Natural killer cell (primary cell): ENCODE measurements around the gene SLC23A2. TPM values are rescaled to one million over a fixed set of nuclear protein-coding genes. Genes with fewer than 3 reads are reported as not detected.

Experiments used
- ATAC-seq, 3 donors: fragments of 150-1000 bp in 2 of 3; fragments of 200-7000 bp in 1 of 3; cut with Tn5 transposase; 1 replicate in 1 of 3; 2 replicates in 2 of 3; pipeline ENCODE4 v1.10.0; 2021; ENCODE audit warnings: mild to moderate bottlenecking in 2 of 3, moderate library complexity in 2 of 3
- DNase-seq, 2 donors: peaks; one replicate each; pipeline versions ENCODE4 v3.0.0 to v3.0.0-alpha.2; 2013 to 2021; ENCODE audit warnings: mixed read lengths in 1 of 2
- H3K27ac ChIP-seq: one replicate; pipeline ENCODE4 v1.5.1; 2013; ENCODE audit warnings: mild to moderate bottlenecking, low read length
- H3K27me3 ChIP-seq: one replicate; pipeline ENCODE4 v1.6.1; 2013; ENCODE audit warnings: low read length; ENCODE audit not compliant: control insufficient read depth, insufficient read depth
- H3K36me3 ChIP-seq: one replicate; pipeline ENCODE4 v1.6.1; 2013; ENCODE audit warnings: low read length; ENCODE audit not compliant: control insufficient read depth, insufficient read depth
- H3K4me1 ChIP-seq: one replicate; pipeline ENCODE4 v1.6.1; 2013; ENCODE audit warnings: low read length; ENCODE audit not compliant: control insufficient read depth, insufficient read depth
- H3K4me3 ChIP-seq: one replicate; pipeline ENCODE4 v1.5.1; 2013; ENCODE audit warnings: low read length
- H3K9me3 ChIP-seq: one replicate; pipeline ENCODE4 v1.6.1; 2013; ENCODE audit warnings: low read length; ENCODE audit not compliant: control insufficient read depth, insufficient read depth
- H3K27ac Mint-ChIP-seq, 2 donors: one replicate each; pipeline ENCODE4 v1.8.0; 2022; ENCODE audit warnings: mild to moderate bottlenecking in 2 of 2, mixed read lengths in 2 of 2, moderate library complexity in 1 of 2
- H3K27me3 Mint-ChIP-seq, 2 donors: one replicate each; pipeline ENCODE4 v1.8.0; 2022; ENCODE audit warnings: low read depth in 2 of 2, mixed read lengths in 2 of 2
- H3K36me3 Mint-ChIP-seq: one replicate; pipeline ENCODE4 v1.8.0; 2022; ENCODE audit warnings: mixed read lengths
- H3K4me1 Mint-ChIP-seq, 2 donors: one replicate each; pipeline ENCODE4 v1.8.0; 2022; ENCODE audit warnings: mixed read lengths in 2 of 2
- H3K4me3 Mint-ChIP-seq: one replicate; pipeline ENCODE4 v1.8.0; 2022; ENCODE audit warnings: mild to moderate bottlenecking, moderate library complexity, mixed read lengths
- H3K9me3 Mint-ChIP-seq, 2 donors: one replicate each; pipeline ENCODE4 v1.8.0; 2022; ENCODE audit warnings: mixed read lengths in 2 of 2
- WGBS: methylation state at CpG from one replicate; pipeline ENCODE4 v1.1.7; 2013; ENCODE audit warnings: missing lambda C conversion rate; ENCODE audit not compliant: insufficient coverage; 5-methylcytosine and 5-hydroxymethylcytosine counted together
- intact Hi-C: fragments of 100-400 bp; cut with micrococcal nuclease; formaldehyde crosslinking; loops from one replicate; pipeline ENCODE4 v1.14.2; 2022
- total RNA-seq, 4 donors: library from RNA; stranded (reverse); fragments of 120-200 nt in 1 of 4; gene quantifications; one replicate each; pipeline versions ENCODE4 v1.2.3 to v1.2.4, GENCODE V29; 2013 to 2022
- TF ChIP-seq, protein P1 (sequence below): fragments of 200-600 bp; IDR thresholded peaks from one replicate; pipeline ENCODE4 v1.8.0; 2022; ENCODE audit warnings: antibody characterized with exemption

Gene SLC23A2
- total RNA-seq, 3 donors from 2014 or later (not counting 1 experiment from before 2014, with no cell fraction given), result 21.8 to 31.5 (median 26.0) TPM

GRCh38 chr20:4819901-4820300 is 181.4 kb downstream of the SLC23A2 start:
- intact Hi-C loops, result no loop called here
- no peaks in the 10 kb centered on the region for H3K9me3 Mint-ChIP-seq
- H3K4me1 ChIP-seq, result peaks cover 47% of the 10 kb centered on the region
- H3K4me3 Mint-ChIP-seq, result no peak overlapping the region
- H3K4me1 Mint-ChIP-seq, result peaks cover 24 to 27% of the 10 kb centered on the region in 2 donors
- no peaks in the 10 kb centered on the region for H3K27me3 Mint-ChIP-seq
- peaks cover 13% of the 10 kb centered on the region for H3K36me3 ChIP-seq
- H3K36me3 Mint-ChIP-seq, result no peaks in the 10 kb centered on the region
- TF ChIP-seq, protein P1, sequence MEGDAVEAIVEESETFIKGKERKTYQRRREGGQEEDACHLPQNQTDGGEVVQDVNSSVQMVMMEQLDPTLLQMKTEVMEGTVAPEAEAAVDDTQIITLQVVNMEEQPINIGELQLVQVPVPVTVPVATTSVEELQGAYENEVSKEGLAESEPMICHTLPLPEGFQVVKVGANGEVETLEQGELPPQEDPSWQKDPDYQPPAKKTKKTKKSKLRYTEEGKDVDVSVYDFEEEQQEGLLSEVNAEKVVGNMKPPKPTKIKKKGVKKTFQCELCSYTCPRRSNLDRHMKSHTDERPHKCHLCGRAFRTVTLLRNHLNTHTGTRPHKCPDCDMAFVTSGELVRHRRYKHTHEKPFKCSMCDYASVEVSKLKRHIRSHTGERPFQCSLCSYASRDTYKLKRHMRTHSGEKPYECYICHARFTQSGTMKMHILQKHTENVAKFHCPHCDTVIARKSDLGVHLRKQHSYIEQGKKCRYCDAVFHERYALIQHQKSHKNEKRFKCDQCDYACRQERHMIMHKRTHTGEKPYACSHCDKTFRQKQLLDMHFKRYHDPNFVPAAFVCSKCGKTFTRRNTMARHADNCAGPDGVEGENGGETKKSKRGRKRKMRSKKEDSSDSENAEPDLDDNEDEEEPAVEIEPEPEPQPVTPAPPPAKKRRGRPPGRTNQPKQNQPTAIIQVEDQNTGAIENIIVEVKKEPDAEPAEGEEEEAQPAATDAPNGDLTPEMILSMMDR, result no peak
- no peak overlapping the region for H3K4me3 ChIP-seq
- ATAC-seq, result no peak
- no peak overlapping the region for H3K27ac Mint-ChIP-seq
- H3K27me3 ChIP-seq, result no peaks in the 10 kb centered on the region
- DNase-seq, result no peak
- H3K9me3 ChIP-seq, result no peaks in the 10 kb centered on the region
- no peak overlapping the region for H3K27ac ChIP-seq
- WGBS, result 91% methylated on average over 4 of the region's 4 CpGs

DNA sequence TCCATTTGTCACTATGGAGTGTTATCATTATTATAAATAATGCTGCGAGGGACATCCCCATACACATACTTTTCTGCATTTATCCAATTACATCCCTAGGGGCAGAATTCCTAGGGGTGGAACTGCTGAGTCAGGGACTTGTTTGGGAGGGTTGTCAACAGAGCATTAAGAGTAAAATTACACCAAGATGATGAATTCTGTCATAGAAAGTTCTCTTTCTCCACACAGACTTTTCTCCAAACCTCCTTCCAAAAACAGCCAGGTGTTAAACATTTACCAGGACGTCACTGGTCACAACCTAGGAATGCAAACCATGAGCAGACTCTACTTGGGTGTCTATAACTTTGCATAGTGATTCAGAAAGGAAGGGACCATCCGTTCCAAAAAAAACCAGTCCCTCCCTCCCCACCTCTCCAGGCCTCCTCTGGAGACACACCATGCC is 184.1 kb downstream of the SLC23A2 start:
- Mint-ChIP-seq H3K4me3 (no peak overlapping the region), H3K27me3 (no peaks in the 10 kb centered on the region), H3K4me1 (peaks cover 42 to 48% of the 10 kb centered on the region in 2 donors), H3K9me3 (no peaks in the 10 kb centered on the region), H3K36me3 (no peaks in the 10 kb centered on the region), H3K27ac (no peak overlapping the region)
- Histone ChIP-seq H3K27ac (no peak overlapping the region), H3K36me3 (peaks cover 13% of the 10 kb centered on the region), H3K27me3 (no peaks in the 10 kb centered on the region), H3K4me1 (peaks cover 65% of the 10 kb centered on the region), H3K9me3 (no peaks in the 10 kb centered on the region), H3K4me3 (no peak overlapping the region)
- intact Hi-C loops, result no loop called here
- TF ChIP-seq, protein P1, result no peak
- WGBS, result 83% methylated on average over 1 of the region's 3 CpGs
- ATAC-seq, result no peak
- DNase-seq, result no peak

DNA sequence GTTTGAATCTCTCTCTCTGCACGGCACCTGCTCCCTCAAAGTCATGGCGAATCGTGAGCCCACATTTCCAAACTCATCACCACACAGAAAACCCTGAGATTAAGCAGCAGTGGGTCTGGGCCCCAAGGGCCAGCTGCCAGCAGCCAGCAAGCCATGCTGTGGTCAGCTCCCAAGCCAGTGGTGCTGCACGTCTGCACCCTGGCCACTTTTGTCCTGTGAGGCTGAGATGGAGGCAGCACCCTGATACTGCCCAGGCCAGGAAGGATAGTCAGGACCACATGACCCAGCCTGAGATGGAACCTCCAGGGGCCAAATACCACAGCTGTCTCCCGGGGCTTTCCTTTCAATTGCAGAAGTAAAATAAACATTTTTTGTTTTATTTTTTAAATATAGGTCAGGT is 185.7 kb downstream of the SLC23A2 start:
- no peaks in the 10 kb centered on the region for H3K9me3 ChIP-seq
- Mint-ChIP-seq H3K4me1 (peaks cover 48 to 49% of the 10 kb centered on the region in 2 donors), H3K9me3 (no peaks in the 10 kb centered on the region), H3K27ac (peak overlapping the region; percentile 99 to 100), H3K4me3 (peak overlapping the region; percentile 95), H3K36me3 (no peaks in the 10 kb centered on the region), H3K27me3 (no peaks in the 10 kb centered on the region)
- TF ChIP-seq, protein P1, result no peak
- ATAC-seq (no peak), DNase-seq (peak in 1 of 2 donors; percentile 31)
- peaks cover 65% of the 10 kb centered on the region for H3K4me1 ChIP-seq
- intact Hi-C loops, result no loop called here
- H3K27ac ChIP-seq, result peak overlapping the region; percentile 99
- peaks cover 10% of the 10 kb centered on the region for H3K36me3 ChIP-seq
- H3K27me3 ChIP-seq, result no peaks in the 10 kb centered on the region
- 80% methylated on average over 4 of the region's 5 CpGs for WGBS
- no peak overlapping the region for H3K4me3 ChIP-seq

GRCh38 chr20:4814696-4815252 is 186.5 kb downstream of the SLC23A2 start:
- H3K27me3 Mint-ChIP-seq, result no peaks in the 10 kb centered on the region

More at GRCh38 chr20:4814696-4815252, 186.5 kb downstream of the SLC23A2 start:
- TF ChIP-seq, protein P1, result no peak
- no peaks in the 10 kb centered on the region for H3K27me3 ChIP-seq
- Mint-ChIP-seq H3K9me3 (no peaks in the 10 kb centered on the region), H3K4me3 (peak overlapping the region; percentile 95), H3K36me3 (no peaks in the 10 kb centered on the region), H3K27ac (peak overlapping the region; percentile 99 to 100), H3K4me1 (peaks cover 48 to 53% of the 10 kb centered on the region in 2 donors)
- ATAC-seq (peak; percentile 76 to 87 (median 82)), DNase-seq (peak in 1 of 2 donors; percentile 97)
- peak overlapping the region; percentile 99 for H3K27ac ChIP-seq
- H3K9me3 ChIP-seq, result no peaks in the 10 kb centered on the region
- intact Hi-C loops, result loop anchor here (5.0 kb wide), 1 partner anchor 303 kb away; the partner anchor contains the start of gene PCNA
- 2% methylated on average over 20 of the region's 20 CpGs for WGBS
- peaks cover 68% of the 10 kb centered on the region for H3K4me1 ChIP-seq
- H3K36me3 ChIP-seq, result peaks cover 3% of the 10 kb centered on the region
- peak overlapping the region; percentile 40 for H3K4me3 ChIP-seq
